Measurements from ENCODE around the gene GABRE. TPM values are rescaled to one million over a fixed set of nuclear protein-coding genes. Genes with fewer than 3 reads are reported as not detected.

The GABRE gene
- total and polyA plus RNA-seq, 2 donors (not counting 3 experiments of a cell fraction or from before 2014, with no cell fraction given): 6.1 to 33.4 TPM

DNA sequence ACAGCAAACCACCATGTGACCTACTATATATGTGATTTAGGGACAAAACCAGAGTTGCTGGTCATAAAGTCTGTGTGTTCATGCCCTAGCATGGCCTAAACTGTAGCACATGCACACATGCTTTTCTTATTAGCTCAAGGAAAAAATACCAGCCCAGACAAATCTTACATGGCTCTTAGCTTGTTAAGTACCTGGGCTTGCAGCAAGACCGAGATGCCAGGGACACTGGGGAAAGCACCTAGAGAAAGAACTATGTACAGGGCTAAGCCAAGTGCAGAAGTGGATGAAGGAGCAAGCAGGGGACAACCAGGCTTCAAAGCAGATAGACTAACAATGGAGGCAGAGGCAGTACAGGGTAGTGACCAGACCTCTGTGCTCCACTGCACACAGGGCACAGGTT is 3.4 kb upstream of the GABRE start:
- H3K79me2 ChIP-seq (ENCODE audit: control insufficient read depth, insufficient read depth, low read length): peaks cover 10% of the 10 kb centered on the region
- no peaks in the 10 kb centered on the region for H3K27me3 ChIP-seq (ENCODE audit: control insufficient read depth in 2 of 2, insufficient read depth in 2 of 2, low read length in 2 of 2)
- H3K27ac ChIP-seq (ENCODE audit: insufficient read depth, low read depth, low read length): no peak overlapping the region
- no peaks in the 10 kb centered on the region for H3K36me3 ChIP-seq (ENCODE audit: control insufficient read depth in 2 of 2, extremely low read depth in 1 of 2, insufficient read depth in 2 of 2, low read length in 2 of 2)
- H3K9ac ChIP-seq (replicated peaks; ENCODE audit: extremely low read depth, insufficient read depth, low read length): no peak overlapping the region
- BruUV-seq (replicated peaks): no TSS peak
- dilution Hi-C loops (cut with MboI; ENCODE audit: extremely low pct_ligation_motif_present, low sequenced_read_pairs) (no loop called here), intact Hi-C loops (cut with micrococcal nuclease) (no loop called here)
- DNase-seq (ENCODE audit: low read depth, low spot score) (no peak), FAIRE-seq (no peak)
- no peak overlapping the region for H2AFZ ChIP-seq (ENCODE audit: low read depth, low read length)
- TF ChIP-seq, protein P1, sequence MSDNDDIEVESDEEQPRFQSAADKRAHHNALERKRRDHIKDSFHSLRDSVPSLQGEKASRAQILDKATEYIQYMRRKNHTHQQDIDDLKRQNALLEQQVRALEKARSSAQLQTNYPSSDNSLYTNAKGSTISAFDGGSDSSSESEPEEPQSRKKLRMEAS (IDR thresholded peaks at IDR 0.05; ENCODE audit: insufficient read depth, insufficient read length): no peak
- TF ChIP-seq, protein P2, sequence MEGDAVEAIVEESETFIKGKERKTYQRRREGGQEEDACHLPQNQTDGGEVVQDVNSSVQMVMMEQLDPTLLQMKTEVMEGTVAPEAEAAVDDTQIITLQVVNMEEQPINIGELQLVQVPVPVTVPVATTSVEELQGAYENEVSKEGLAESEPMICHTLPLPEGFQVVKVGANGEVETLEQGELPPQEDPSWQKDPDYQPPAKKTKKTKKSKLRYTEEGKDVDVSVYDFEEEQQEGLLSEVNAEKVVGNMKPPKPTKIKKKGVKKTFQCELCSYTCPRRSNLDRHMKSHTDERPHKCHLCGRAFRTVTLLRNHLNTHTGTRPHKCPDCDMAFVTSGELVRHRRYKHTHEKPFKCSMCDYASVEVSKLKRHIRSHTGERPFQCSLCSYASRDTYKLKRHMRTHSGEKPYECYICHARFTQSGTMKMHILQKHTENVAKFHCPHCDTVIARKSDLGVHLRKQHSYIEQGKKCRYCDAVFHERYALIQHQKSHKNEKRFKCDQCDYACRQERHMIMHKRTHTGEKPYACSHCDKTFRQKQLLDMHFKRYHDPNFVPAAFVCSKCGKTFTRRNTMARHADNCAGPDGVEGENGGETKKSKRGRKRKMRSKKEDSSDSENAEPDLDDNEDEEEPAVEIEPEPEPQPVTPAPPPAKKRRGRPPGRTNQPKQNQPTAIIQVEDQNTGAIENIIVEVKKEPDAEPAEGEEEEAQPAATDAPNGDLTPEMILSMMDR (IDR thresholded peaks at IDR 0.05; ENCODE audit: extremely low read depth in 1 of 2, insufficient read depth in 1 of 2, low read depth in 1 of 2, low read length in 2 of 2): no peak
- TF ChIP-seq MYC (IDR thresholded peaks at IDR 0.05; ENCODE audit: low read depth, low read length): no peak
- TF ChIP-seq GATA2 (IDR thresholded peaks at IDR 0.05; ENCODE audit: insufficient read depth, insufficient read length, low read depth, low read length): no peak
- no peak for TF ChIP-seq JUN (IDR thresholded peaks at IDR 0.05; ENCODE audit: borderline replicate concordance, insufficient read depth, insufficient read length, low read depth)
- TF ChIP-seq EZH2 (IDR thresholded peaks at IDR 0.05; ENCODE audit: borderline replicate concordance, low read depth, low read length, severe bottlenecking): no peak
- TF ChIP-seq POLR2A (IDR thresholded peaks at IDR 0.05; ENCODE audit: low read depth, low read length): no peak
- TF ChIP-seq FOS (IDR thresholded peaks at IDR 0.05; ENCODE audit: borderline replicate concordance, insufficient read depth, low read length): no peak
- TF ChIP-seq POLR2AphosphoS5 (IDR thresholded peaks at IDR 0.05; ENCODE audit: insufficient read depth, low read depth, low read length): no peak
- peaks cover 22% of the 10 kb centered on the region for H3K4me1 ChIP-seq (ENCODE audit: control insufficient read depth, extremely low read depth, insufficient read depth, low read length)
- no peak overlapping the region for H3K4me3 ChIP-seq (replicated peaks in 1 of 3; ENCODE audit: insufficient read depth in 1 of 3, low read depth in 1 of 3, low read length in 3 of 3)
- ChIA-PET CTCF (no interaction called here), POLR2A (no interaction called here)
- H3K9me1 ChIP-seq (replicated peaks; ENCODE audit: control insufficient read depth, extremely low read depth, insufficient read depth, low read length): no peaks in the 10 kb centered on the region
- H4K20me1 ChIP-seq (replicated peaks; ENCODE audit: control insufficient read depth, extremely low read depth, insufficient read depth, low read length): no peaks in the 10 kb centered on the region
- no peaks in the 10 kb centered on the region for H3K9me3 ChIP-seq (replicated peaks; ENCODE audit: control insufficient read depth, insufficient read depth, low read length)
- H3K4me2 ChIP-seq (ENCODE audit: insufficient read depth, low read length): no peak overlapping the region
